Measurements from ENCODE around the gene TOE1.
"Not testable (repeated sequence)": the region's sequence is repeated elsewhere in the genome, so short reads cannot be mapped to it uniquely, and the experiment has no call there.

The TOE1 gene

DNA sequence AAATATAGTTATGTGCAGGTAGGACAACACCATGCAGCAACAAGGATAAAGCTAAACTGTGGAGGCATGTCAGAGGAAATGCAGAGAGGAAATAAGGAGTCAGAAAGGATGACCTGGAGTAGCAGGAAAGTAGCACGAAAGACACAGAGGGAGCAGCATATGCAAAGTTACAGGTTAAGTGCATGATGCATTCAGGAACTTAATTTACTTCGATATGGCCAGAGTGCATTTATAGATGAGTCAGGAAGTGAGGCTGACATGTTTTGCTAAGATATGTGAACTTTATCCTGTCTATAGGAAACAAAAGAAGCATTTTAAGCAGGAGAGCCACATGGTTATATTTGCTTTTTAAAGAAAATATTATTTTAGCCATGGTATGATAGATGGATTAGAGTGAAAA is 15.7 kb downstream of the TOE1 start:
- no peak for DNase-seq (ENCODE audit: low read depth in 2 of 2)

DNA sequence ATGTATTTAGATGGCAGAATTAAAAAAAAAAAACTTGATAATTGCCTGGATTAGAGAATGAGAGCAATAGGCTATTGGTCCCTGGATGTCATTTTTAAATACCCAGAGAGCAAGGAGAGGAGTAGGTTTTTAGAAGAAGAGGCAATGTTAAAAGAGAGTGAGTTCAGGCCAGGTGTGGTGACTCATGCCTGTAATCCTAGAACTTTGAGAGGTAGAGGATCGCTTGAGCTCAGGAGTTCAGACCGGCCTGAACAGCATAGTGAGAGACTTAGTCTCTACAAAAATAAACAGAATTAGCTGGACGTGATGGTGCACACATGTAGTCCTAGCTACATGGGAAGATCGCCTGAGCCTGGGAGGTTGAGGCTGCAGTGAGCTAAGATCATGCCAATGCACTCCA is 16.2 kb downstream of the TOE1 start:
- DNase-seq (ENCODE audit: low read depth in 2 of 2) = no peak

GRCh38 chr1:45359882-45360513 is 20.0 kb downstream of the TOE1 start:
- peak in 1 of 2 donors; percentile 17 for DNase-seq (ENCODE audit: low read depth in 2 of 2)

GRCh38 chr1:45360981-45361380 is 21.0 kb downstream of the TOE1 start:
- DNase-seq (ENCODE audit: low read depth in 2 of 2) = not testable (repeated sequence)

DNA sequence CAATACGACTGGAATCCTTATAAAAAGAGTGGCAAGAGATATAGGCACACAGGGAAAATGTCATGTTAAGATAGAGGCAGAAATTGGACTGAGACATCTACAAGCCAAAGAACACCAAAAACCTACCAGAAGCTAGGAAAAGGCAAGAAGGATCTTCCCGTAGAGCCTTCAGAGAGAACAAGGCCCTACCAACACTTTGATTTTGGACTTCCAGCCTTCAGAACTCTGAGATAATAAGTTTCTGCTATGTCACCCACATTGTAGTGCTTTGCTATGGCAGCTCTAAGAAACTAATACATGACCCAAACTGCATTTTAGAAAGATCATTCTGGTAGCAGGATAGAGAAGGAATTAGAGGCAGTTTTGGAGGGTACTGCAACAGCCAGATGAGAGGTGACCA is 24.3 kb downstream of the TOE1 start:
- no peak for DNase-seq (ENCODE audit: low read depth in 2 of 2)

DNA sequence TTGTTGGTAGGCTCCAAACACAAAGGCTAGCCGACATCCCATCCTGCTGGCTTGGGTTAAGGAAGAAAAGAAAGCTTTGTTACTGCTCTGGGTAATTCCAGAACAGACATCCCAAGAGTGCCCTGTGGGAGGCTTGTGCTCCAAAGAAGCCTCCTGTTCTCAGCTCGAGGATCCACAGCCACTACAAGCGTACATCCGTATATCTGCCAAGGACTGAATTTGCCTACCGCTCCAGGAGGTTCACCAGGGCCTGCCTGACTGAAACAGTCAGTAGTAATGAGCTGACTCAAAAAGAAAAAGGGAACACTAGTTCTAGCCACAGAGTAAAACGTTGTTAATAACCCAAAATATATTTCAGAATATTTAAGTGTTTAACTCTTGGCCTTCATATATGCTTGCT is 25.1 kb downstream of the TOE1 start:
- DNase-seq (ENCODE audit: low read depth in 2 of 2) = no peak

- no peak for DNase-seq (ENCODE audit: low read depth in 2 of 2)
Measured at GRCh38 chr1:45370575-45370974, 30.6 kb downstream of the TOE1 start.

DNA sequence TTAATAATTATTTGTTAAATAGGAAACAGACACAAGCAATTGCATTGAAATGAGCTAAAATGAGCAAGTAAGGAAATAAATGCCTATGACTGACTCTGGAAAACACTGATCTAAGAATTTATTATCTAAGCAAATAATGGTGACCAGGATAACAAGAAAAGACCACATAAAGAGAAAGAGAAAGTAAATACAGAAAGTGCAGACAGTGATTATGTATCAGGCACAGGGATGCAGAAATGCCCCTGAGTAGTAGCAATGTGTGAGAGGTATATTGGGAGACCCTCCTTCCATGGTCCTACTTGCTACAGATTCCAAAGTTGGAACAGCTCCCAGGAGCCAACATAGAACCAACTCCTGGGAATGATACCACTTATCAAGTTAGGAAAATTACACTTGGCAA is 33.6 kb downstream of the TOE1 start:
- no peak for DNase-seq (ENCODE audit: low read depth in 2 of 2)

DNA sequence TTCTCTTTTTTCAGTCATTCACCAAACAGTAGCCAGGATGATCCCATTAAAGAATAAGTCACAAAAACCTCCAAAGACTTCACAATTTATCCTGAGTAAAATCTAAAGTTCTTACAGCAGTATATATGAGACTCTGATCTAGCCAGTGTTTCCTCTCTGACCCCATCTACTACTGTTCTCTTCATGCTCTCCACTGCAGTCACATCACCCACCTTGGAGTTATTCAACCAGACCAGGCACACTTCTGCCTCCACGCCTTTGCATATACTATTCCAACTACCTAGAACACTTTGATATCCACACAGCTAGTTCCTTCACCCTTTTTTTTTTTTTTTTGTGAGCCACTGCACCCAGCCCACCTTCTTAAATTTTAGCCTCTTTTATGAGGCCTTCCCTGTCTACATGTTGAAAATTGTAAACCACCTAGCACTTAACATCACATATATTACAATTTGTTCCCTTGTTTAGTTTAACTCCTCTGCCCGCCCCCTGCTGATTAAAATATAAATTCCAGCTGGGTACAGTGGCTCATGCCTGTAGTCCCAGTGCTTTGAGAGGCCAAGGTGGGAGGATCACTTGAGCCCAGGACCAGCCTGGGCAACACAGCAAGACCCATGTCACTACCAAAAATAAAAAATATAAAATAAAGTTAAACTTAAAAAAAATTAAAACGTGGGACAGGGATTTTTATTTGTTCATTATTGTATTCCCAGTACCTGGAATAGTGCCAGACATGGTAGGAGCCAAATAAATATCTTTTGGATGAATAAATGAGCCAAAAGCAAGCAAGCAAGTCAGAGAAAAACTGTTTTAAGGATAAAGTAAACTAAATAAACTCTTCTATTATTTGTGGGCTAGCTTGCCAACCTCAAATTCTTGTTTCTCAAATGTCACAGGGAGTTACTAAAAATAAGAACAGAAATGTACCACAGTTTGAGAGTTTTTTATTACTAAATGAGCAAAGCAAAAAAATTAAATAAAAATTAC is 35.4 kb downstream of the TOE1 start:
- DNase-seq (ENCODE audit: low read depth in 2 of 2) = no peak

DNA sequence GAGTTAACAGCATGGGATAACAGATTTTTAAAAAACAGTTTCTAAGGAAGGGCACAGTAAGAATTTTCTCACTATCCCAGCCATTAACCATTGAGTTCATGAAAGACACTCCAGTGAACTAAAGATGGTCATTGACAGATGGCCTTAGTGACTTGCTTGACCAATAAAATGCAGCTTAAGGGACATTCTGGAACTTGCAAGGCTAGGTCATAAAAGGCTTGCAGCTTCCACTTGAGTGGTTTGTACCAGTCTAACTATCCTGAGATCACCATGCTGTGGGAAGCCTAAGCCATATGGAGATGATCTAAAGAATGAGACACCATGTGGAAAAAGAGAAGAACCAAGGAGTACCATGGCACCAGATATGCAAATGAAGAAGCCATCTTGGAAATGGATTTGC is 38.2 kb downstream of the TOE1 start:
- DNase-seq (ENCODE audit: low read depth in 2 of 2) = no peak

DNA sequence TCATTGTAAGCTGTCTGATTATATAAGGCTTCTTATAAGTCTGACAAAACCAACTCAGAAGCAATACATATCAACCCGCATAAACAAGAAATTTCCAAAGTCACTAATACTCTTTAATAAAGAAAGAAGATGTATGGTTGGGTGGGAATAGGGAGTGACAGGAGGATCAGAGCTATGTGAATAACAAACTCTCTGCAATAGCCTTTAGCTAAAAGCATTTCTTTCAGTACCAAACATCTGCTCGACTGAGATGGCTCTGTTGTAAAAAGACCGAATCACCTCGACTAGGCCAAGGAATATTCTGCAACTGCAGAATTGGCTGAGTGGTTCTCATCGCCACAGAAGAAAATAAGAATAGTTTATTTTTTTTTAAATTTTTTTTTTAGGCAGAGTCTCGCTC is 39.6 kb downstream of the TOE1 start:
- DNase-seq (ENCODE audit: low read depth in 2 of 2) = no peak

- no peak for DNase-seq (ENCODE audit: low read depth in 2 of 2)
Measured at GRCh38 chr1:45380125-45380524, 40.2 kb downstream of the TOE1 start.

DNA sequence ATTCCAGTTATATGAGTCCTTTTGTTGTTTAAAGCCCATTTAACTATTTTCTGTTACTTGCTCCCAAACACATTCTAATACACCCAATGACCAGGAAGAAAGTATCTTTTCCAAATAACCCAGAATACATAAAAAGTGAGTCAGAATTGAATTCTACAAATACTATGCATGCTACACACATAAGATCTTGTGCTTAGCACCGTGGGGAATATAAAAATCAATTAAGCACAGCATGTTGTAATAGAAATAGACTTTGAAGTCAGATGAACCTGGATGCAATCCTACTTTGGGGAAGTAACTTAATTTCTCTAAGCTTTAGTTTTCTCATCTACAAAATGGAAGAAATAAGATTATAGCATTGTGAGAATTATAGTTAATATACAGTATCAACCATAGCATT is 40.8 kb downstream of the TOE1 start:
- DNase-seq (ENCODE audit: low read depth in 2 of 2) = no peak

- DNase-seq (ENCODE audit: low read depth in 2 of 2) = no peak
Measured at GRCh38 chr1:45381243-45381642, 41.3 kb downstream of the TOE1 start.

DNA sequence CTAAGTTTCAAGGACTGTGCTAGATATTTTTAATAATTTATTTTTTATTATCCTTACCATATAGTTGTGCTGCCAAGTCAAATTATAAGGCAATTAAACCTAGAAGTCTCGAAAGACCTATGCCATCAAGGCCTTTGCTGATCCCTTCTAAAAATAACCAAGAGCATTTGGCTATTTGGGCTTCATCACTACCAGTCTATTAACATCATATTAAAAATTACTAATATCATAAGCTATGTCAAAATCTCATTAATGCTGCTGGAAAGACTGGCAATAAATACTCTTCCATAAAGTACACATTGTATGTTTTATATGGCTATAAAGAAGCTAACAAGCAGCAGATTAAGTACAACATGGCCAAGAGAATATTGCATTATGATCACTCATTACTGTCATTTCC is 43.2 kb downstream of the TOE1 start:
- DNase-seq (ENCODE audit: low read depth in 2 of 2) = no peak

DNA sequence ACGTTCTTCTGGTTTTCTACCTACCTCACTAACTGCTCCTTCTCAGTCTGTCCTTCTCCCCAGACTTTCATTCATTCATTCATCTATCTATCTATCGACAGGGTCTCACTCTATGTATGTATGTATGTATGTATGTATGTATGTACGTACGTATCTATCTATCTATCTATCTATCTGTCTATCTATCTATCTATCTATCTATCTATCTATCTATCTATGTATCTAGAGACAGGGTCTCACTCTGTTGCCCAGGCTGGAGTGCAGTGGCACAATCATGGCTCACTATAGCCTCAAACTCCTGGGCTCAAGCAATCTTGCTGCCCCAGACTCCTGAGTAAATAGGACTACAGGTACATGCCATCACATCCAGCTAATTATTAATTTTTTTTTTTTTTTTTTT is 44.2 kb downstream of the TOE1 start:
- DNase-seq (ENCODE audit: low read depth in 2 of 2) = not testable (repeated sequence)

- DNase-seq (ENCODE audit: low read depth in 2 of 2) = no peak
Measured at GRCh38 chr1:45385302-45385701, 45.3 kb downstream of the TOE1 start.

DNA sequence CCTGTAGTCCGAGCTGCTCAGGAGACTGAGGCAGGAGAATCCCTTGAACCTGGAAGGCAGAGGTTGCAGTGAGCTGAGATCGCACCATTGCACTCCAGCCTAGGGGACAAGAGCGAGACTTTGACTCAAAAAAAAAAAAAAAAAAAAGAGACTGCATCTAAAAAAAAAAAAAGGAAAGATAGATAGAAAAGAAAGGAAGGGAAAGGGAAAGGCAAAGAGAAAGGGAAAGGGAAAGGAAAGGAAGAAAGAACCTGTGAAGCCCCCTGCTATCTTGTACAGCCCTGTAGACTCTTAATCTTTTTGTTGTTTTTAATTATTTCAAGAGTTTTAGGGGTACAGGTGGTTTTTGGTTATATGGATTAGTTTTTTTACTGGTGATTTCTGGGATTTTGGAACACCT is 46.2 kb downstream of the TOE1 start:
- no peak for DNase-seq (ENCODE audit: low read depth in 2 of 2)

Data from stimulated activated CD8-positive, alpha-beta memory T cell treated with anti-CD3 and anti-CD28 coated beads, Interleukin-7, amount 100 ng/mL, for 4 hours (primary cell).